ENCODE data around the gene NME7.
"Not testable (repeated sequence)": the region's sequence is repeated elsewhere in the genome, so short reads cannot be mapped to it uniquely, and the experiment has no call there.

The NME7 gene

GRCh38 chr1:169346036-169346589 lies 21.5 kb downstream of the NME7 start:
- TF ChIP-seq CTCF (IDR thresholded peaks at IDR 0.05; ENCODE audit: control extremely low read depth, extremely low read depth, low read depth, missing control alignments): no peak
- no peak for DNase-seq (ENCODE audit: extremely low spot score)
- CTCF ChIA-PET: interaction anchor here (0.9 to 5.1 kb wide), 8 partner anchors 8 to 1004 kb away, joined by 3 to 55 read pairs (median 25); no protein-coding TSS in a partner anchor
- POLR2A ChIA-PET: no interaction called here

GRCh38 chr1:169345511-169345910 lies 22.1 kb downstream of the NME7 start:
- no peak for DNase-seq (ENCODE audit: extremely low spot score)
- ChIA-PET POLR2A (no interaction called here), CTCF (interaction anchor here (0.9 to 1.4 kb wide), 3 partner anchors 10 to 1002 kb away, joined by 3 read pairs; no protein-coding TSS in a partner anchor)
- no peak for TF ChIP-seq CTCF (IDR thresholded peaks at IDR 0.05; ENCODE audit: control extremely low read depth, extremely low read depth, low read depth, missing control alignments)

GRCh38 chr1:169342096-169342495 lies 25.5 kb downstream of the NME7 start:
- DNase-seq (ENCODE audit: extremely low spot score); POLR2A ChIA-PET: not testable (repeated sequence)
- CTCF ChIA-PET: interaction anchor here (1.2 to 1.6 kb wide), 4 partner anchors 8 to 1000 kb away, joined by 3 to 5 read pairs (median 4); no protein-coding TSS in a partner anchor

- DNase-seq (ENCODE audit: extremely low spot score): no peak
- ChIA-PET POLR2A (no interaction called here), CTCF (interaction anchor here (1.2 to 1.6 kb wide), 3 partner anchors 9 to 999 kb away, joined by 4 to 5 read pairs (median 4); no protein-coding TSS in a partner anchor)
- no peak for TF ChIP-seq CTCF (IDR thresholded peaks at IDR 0.05; ENCODE audit: control extremely low read depth, extremely low read depth, low read depth, missing control alignments)
Observed at GRCh38 chr1:169340882-169341281, 26.7 kb downstream of the NME7 start.

- POLR2A ChIA-PET: no interaction called here
- DNase-seq (ENCODE audit: extremely low spot score): no peak
- no peak for TF ChIP-seq CTCF (IDR thresholded peaks at IDR 0.05; ENCODE audit: control extremely low read depth, extremely low read depth, low read depth, missing control alignments)
- CTCF ChIA-PET: interaction anchor here (5.0 kb wide), 1 partner anchor 8 kb away, joined by 27 read pairs; no protein-coding TSS in a partner anchor
Observed at GRCh38 chr1:169339773-169340172, 27.8 kb downstream of the NME7 start.

- ChIA-PET POLR2A (no interaction called here), CTCF (interaction anchor here (5.0 kb wide), 1 partner anchor 10 kb away, joined by 27 read pairs; no protein-coding TSS in a partner anchor)
- DNase-seq (ENCODE audit: extremely low spot score): no peak
- TF ChIP-seq CTCF (IDR thresholded peaks at IDR 0.05; ENCODE audit: control extremely low read depth, extremely low read depth, low read depth, missing control alignments): no peak
Observed at GRCh38 chr1:169338617-169339016, 29.0 kb downstream of the NME7 start.

GRCh38 chr1:169336947-169337715 lies 30.5 kb downstream of the NME7 start:
- DNase-seq (ENCODE audit: extremely low spot score); POLR2A ChIA-PET: not testable (repeated sequence)
- CTCF ChIA-PET: interaction anchor here (5.0 kb wide), 1 partner anchor 11 kb away, joined by 27 read pairs; no protein-coding TSS in a partner anchor

GRCh38 chr1:169334727-169335126 lies 32.9 kb downstream of the NME7 start:
- CTCF ChIA-PET; POLR2A ChIA-PET; DNase-seq (ENCODE audit: extremely low spot score): not testable (repeated sequence)
